HepG2 (cell line): ENCODE results near the gene ZNF629. TPM values are rescaled to one million over a fixed set of nuclear protein-coding genes. Genes with fewer than 3 reads are reported as not detected.
A peak's percentile ranks its signal among the peaks of the same experiment; 100 is the strongest.

Source experiments
- BORCS8-MEF2B ChIP-seq: sonication (generic); formaldehyde crosslinking; IDR thresholded peaks from 2 replicates; pipeline ENCODE4 v1.8.0; 2022; ENCODE audit warnings: mild to moderate bottlenecking, missing genetic modification reagents
- EEA1 ChIP-seq: sonication (generic); formaldehyde crosslinking; IDR thresholded peaks from 2 replicates; pipeline ENCODE4 v1.5.1; 2020; ENCODE audit warnings: mild to moderate bottlenecking, missing genetic modification reagents, borderline replicate concordance
- GMEB2 ChIP-seq: IDR thresholded peaks from 2 replicates; pipeline ENCODE4 v1.6.1; 2016; ENCODE audit warnings: missing biosample characterization, missing genetic modification reagents, low read depth
- KIAA2018 ChIP-seq: sonication (generic); formaldehyde crosslinking; IDR thresholded peaks from 2 replicates; pipeline ENCODE4 v1.5.0; 2020; ENCODE audit warnings: mild to moderate bottlenecking, missing genetic modification reagents, borderline replicate concordance
- PAXIP1 ChIP-seq: sonication (generic); formaldehyde crosslinking; conservative IDR thresholded peaks from 2 replicates; pipeline ENCODE4 v1.4.0; 2020; ENCODE audit warnings: mild to moderate bottlenecking, missing genetic modification reagents, moderate library complexity
- RBFOX2 ChIP-seq: fragments of 200-400 bp; formaldehyde crosslinking; IDR thresholded peaks from 2 replicates; pipeline ENCODE4 v1.6.1; 2017; ENCODE audit warnings: low read depth, mild to moderate bottlenecking, low read length
- RFX5 ChIP-seq: IDR thresholded peaks from 2 replicates; pipeline ENCODE4 v1.6.1; 2011; ENCODE audit warnings: low read depth, low read length, improper control_type of control experiment
- TBX2 ChIP-seq: sonication (generic); formaldehyde crosslinking; IDR thresholded peaks from 2 replicates; pipeline ENCODE4 v1.5.0; 2020; ENCODE audit warnings: missing genetic modification reagents, mild to moderate bottlenecking, borderline replicate concordance
- ZBTB10 ChIP-seq: sonication (generic); formaldehyde crosslinking; IDR thresholded peaks from 2 replicates; pipeline ENCODE4 v1.4.0; 2020; ENCODE audit warnings: missing genetic modification reagents, borderline replicate concordance
- ZNF10 ChIP-seq: sonication (generic); formaldehyde crosslinking; IDR thresholded peaks from 2 replicates; pipeline ENCODE4 v1.4.0; 2020; ENCODE audit warnings: mild to moderate bottlenecking, low read depth, missing genetic modification reagents, borderline replicate concordance
- ZNF614 ChIP-seq: IDR thresholded peaks from 2 replicates; pipeline ENCODE4 v1.6.1; 2018; ENCODE audit warnings: missing biosample characterization, missing genetic modification reagents, inconsistent platforms, borderline replicate concordance
- ZNF790 ChIP-seq: sonication (generic); formaldehyde crosslinking; IDR thresholded peaks from 2 replicates; pipeline ENCODE4 v1.8.0; 2022; ENCODE audit warnings: missing genetic modification reagents, mild to moderate bottlenecking, borderline replicate concordance
- ZNF83 ChIP-seq: sonication (generic); formaldehyde crosslinking; IDR thresholded peaks from 2 replicates; pipeline ENCODE4 v1.4.0; 2020; ENCODE audit warnings: missing genetic modification reagents, mild to moderate bottlenecking, borderline replicate concordance
- polyA plus RNA-seq, 8 experiments: library from polyadenylated mRNA; depleted of rRNA in 3 of 8; stranded (reverse) in 7 of 8; unstranded in 1 of 8; fragments of >200 nt; fragmentation: Illumina TruSeq in 4 of 8; extraction: Trizol in 4 of 8; gene quantifications; 2 replicates each; pipeline versions ENCODE4 v1.2.1 to v1.2.3, GENCODE V29; 2011 to 2016; ENCODE audit warnings: low read depth in 4 of 8, missing spikeins in 1 of 8, mixed read lengths in 1 of 8; ENCODE audit not compliant: insufficient read depth in 1 of 8
- total RNA-seq, 5 experiments: library from RNA; depleted of rRNA; stranded (reverse); fragments of >200 nt; fragmentation: Illumina TruSeq; extraction: Trizol; gene quantifications; 2 replicates each; pipeline ENCODE4 v1.2.3, GENCODE V29; 2016; ENCODE audit warnings: low read depth in 1 of 5

The ZNF629 gene
- total and polyA plus RNA-seq, 2 of the 13 experiments (the other 11 are each of a cell fraction or from before 2014, with no cell fraction given), result 6.1 to 16.5 TPM

GRCh38 chr16:30747331-30747730 lies 39.7 kb downstream of the ZNF629 start (continued):
- no peak for TF ChIP-seq KIAA2018 (CRISPR knock-in tag)
- no peak for TF ChIP-seq ZNF10 (CRISPR knock-in tag)
- 0 out of 2 replicates have a peak, but pooled peaks have one; percentile 41 for TF ChIP-seq ZNF790
- no peak for TF ChIP-seq ZBTB10 (CRISPR knock-in tag)
- TF ChIP-seq ZNF614 (CRISPR knock-in tag), result no peak
- TF ChIP-seq BORCS8-MEF2B (CRISPR knock-in tag), result no peak
- TF ChIP-seq RBFOX2, result no peak
- no peak for TF ChIP-seq EEA1 (CRISPR knock-in tag)
- no peak for TF ChIP-seq TBX2 (CRISPR knock-in tag)
- no peak for TF ChIP-seq PAXIP1
- TF ChIP-seq RFX5, result no peak
- no peak for TF ChIP-seq ZNF83 (CRISPR knock-in tag)
- no peak for TF ChIP-seq GMEB2 (CRISPR knock-in tag)
